Activated T-cell treated with anti-CD3 and anti-CD28 coated beads, Interleukin-2, amount 50 U/mL, for 24 hours (primary cell): ENCODE measurements around the gene PADI1.
A peak's percentile ranks its signal among the peaks of the same experiment; 100 is the strongest.

ENCODE experiments used
- DNase-seq: peaks from one replicate; pipeline ENCODE4 v3.0.0-alpha.2; 2020
- H3K27ac Mint-ChIP-seq: 2 replicates; pipeline ENCODE4 v1.8.0; 2020; ENCODE audit warnings: mild to moderate bottlenecking, mixed read lengths
- H3K27me3 Mint-ChIP-seq: 2 replicates; pipeline ENCODE4 v1.8.0; 2020; ENCODE audit warnings: mixed read lengths
- H3K36me3 Mint-ChIP-seq: 2 replicates; pipeline ENCODE4 v1.8.0; 2020; ENCODE audit warnings: low read depth, mixed read lengths
- H3K4me1 Mint-ChIP-seq: 2 replicates; pipeline ENCODE4 v1.8.0; 2020; ENCODE audit warnings: low read depth, mixed read lengths
- H3K4me3 Mint-ChIP-seq: 2 replicates; pipeline ENCODE4 v1.8.0; 2020; ENCODE audit warnings: mild to moderate bottlenecking, moderate library complexity, mixed read lengths
- H3K9me3 Mint-ChIP-seq: 2 replicates; pipeline ENCODE4 v1.8.0; 2020; ENCODE audit warnings: mixed read lengths

Gene PADI1

GRCh38 chr1:17213148-17213781, 8.3 kb downstream of the PADI1 start:
- Mint-ChIP-seq H3K27ac (no peak overlapping the region), H3K36me3 (no peaks in the 10 kb centered on the region), H3K27me3 (peaks cover 73% of the 10 kb centered on the region), H3K9me3 (no peaks in the 10 kb centered on the region), H3K4me3 (no peak overlapping the region), H3K4me1 (peaks cover 23% of the 10 kb centered on the region)
- DNase-seq = no peak

GRCh38 chr1:17213782-17214148, 8.8 kb downstream of the PADI1 start:
- H3K9me3 Mint-ChIP-seq = no peaks in the 10 kb centered on the region
- H3K27ac Mint-ChIP-seq = no peak overlapping the region
- H3K36me3 Mint-ChIP-seq = no peaks in the 10 kb centered on the region
- H3K27me3 Mint-ChIP-seq = peaks cover 71% of the 10 kb centered on the region
- H3K4me1 Mint-ChIP-seq = peaks cover 21% of the 10 kb centered on the region
- DNase-seq = no peak
- H3K4me3 Mint-ChIP-seq = no peak overlapping the region

- H3K27ac Mint-ChIP-seq = no peak overlapping the region
- no peaks in the 10 kb centered on the region for H3K36me3 Mint-ChIP-seq
- H3K9me3 Mint-ChIP-seq = no peaks in the 10 kb centered on the region
- peaks cover 21% of the 10 kb centered on the region for H3K4me1 Mint-ChIP-seq
- DNase-seq = no peak
- peaks cover 62% of the 10 kb centered on the region for H3K27me3 Mint-ChIP-seq
- no peak overlapping the region for H3K4me3 Mint-ChIP-seq
Measured at GRCh38 chr1:17214876-17215544, 10.1 kb downstream of the PADI1 start.

GRCh38 chr1:17215545-17215890, 10.6 kb downstream of the PADI1 start:
- Mint-ChIP-seq H3K27ac (no peak overlapping the region), H3K4me3 (no peak overlapping the region), H3K9me3 (no peaks in the 10 kb centered on the region), H3K4me1 (peaks cover 21% of the 10 kb centered on the region), H3K36me3 (no peaks in the 10 kb centered on the region), H3K27me3 (peaks cover 60% of the 10 kb centered on the region)
- DNase-seq = no peak

- Mint-ChIP-seq H3K27ac (no peak overlapping the region), H3K27me3 (peaks cover 56% of the 10 kb centered on the region)
Measured at GRCh38 chr1:17216078-17216477, 11.2 kb downstream of the PADI1 start.

GRCh38 chr1:17217607-17218006, 12.7 kb downstream of the PADI1 start:
- DNase-seq = no peak
- H3K9me3 Mint-ChIP-seq = no peaks in the 10 kb centered on the region
- no peak overlapping the region for H3K27ac Mint-ChIP-seq
- peaks cover 9% of the 10 kb centered on the region for H3K4me1 Mint-ChIP-seq
- H3K27me3 Mint-ChIP-seq = peaks cover 50% of the 10 kb centered on the region
- H3K4me3 Mint-ChIP-seq = no peak overlapping the region
- H3K36me3 Mint-ChIP-seq = no peaks in the 10 kb centered on the region

More at GRCh38 chr1:17216078-17216477, 11.2 kb downstream of the PADI1 start:
- Mint-ChIP-seq H3K9me3 (no peaks in the 10 kb centered on the region), H3K4me3 (no peak overlapping the region), H3K4me1 (peaks cover 19% of the 10 kb centered on the region), H3K36me3 (no peaks in the 10 kb centered on the region)
- no peak for DNase-seq

- DNase-seq = no peak
- H3K27me3 Mint-ChIP-seq = peaks cover 38% of the 10 kb centered on the region
Measured at GRCh38 chr1:17218939-17219338, 14.0 kb downstream of the PADI1 start.

GRCh38 chr1:17220287-17220686, 15.4 kb downstream of the PADI1 start:
- no peaks in the 10 kb centered on the region for H3K4me1 Mint-ChIP-seq
- peaks cover 26% of the 10 kb centered on the region for H3K27me3 Mint-ChIP-seq
- H3K36me3 Mint-ChIP-seq = no peaks in the 10 kb centered on the region
- H3K9me3 Mint-ChIP-seq = no peaks in the 10 kb centered on the region
- no peak overlapping the region for H3K27ac Mint-ChIP-seq
- no peak overlapping the region for H3K4me3 Mint-ChIP-seq
- DNase-seq = no peak

More at GRCh38 chr1:17218939-17219338, 14.0 kb downstream of the PADI1 start:
- H3K36me3 Mint-ChIP-seq = no peaks in the 10 kb centered on the region
- H3K4me1 Mint-ChIP-seq = no peaks in the 10 kb centered on the region
- H3K27ac Mint-ChIP-seq = no peak overlapping the region
- H3K4me3 Mint-ChIP-seq = no peak overlapping the region
- H3K9me3 Mint-ChIP-seq = no peaks in the 10 kb centered on the region

GRCh38 chr1:17222557-17222956, 17.6 kb downstream of the PADI1 start:
- Mint-ChIP-seq H3K9me3 (no peaks in the 10 kb centered on the region), H3K27me3 (peaks cover 15% of the 10 kb centered on the region), H3K4me1 (no peaks in the 10 kb centered on the region), H3K36me3 (no peaks in the 10 kb centered on the region), H3K4me3 (no peak overlapping the region), H3K27ac (no peak overlapping the region)
- DNase-seq = no peak

GRCh38 chr1:17224434-17224833, 19.5 kb downstream of the PADI1 start:
- no peak for DNase-seq
- no peaks in the 10 kb centered on the region for H3K4me1 Mint-ChIP-seq
- H3K9me3 Mint-ChIP-seq = no peaks in the 10 kb centered on the region
- no peak overlapping the region for H3K4me3 Mint-ChIP-seq
- peaks cover 13% of the 10 kb centered on the region for H3K27me3 Mint-ChIP-seq
- no peak overlapping the region for H3K27ac Mint-ChIP-seq
- no peaks in the 10 kb centered on the region for H3K36me3 Mint-ChIP-seq

GRCh38 chr1:17225140-17225539, 20.2 kb downstream of the PADI1 start:
- DNase-seq = no peak
- Mint-ChIP-seq H3K4me3 (no peak overlapping the region), H3K4me1 (no peaks in the 10 kb centered on the region), H3K9me3 (no peaks in the 10 kb centered on the region), H3K27me3 (peaks cover 13% of the 10 kb centered on the region), H3K36me3 (no peaks in the 10 kb centered on the region), H3K27ac (no peak overlapping the region)

- peak overlapping the region; percentile 44 for H3K27ac Mint-ChIP-seq
- H3K36me3 Mint-ChIP-seq = no peaks in the 10 kb centered on the region
- no peak overlapping the region for H3K4me3 Mint-ChIP-seq
Measured at GRCh38 chr1:17227358-17227915, 22.5 kb downstream of the PADI1 start.

GRCh38 chr1:17228619-17229018, 23.7 kb downstream of the PADI1 start:
- Mint-ChIP-seq H3K9me3 (no peaks in the 10 kb centered on the region), H3K27me3 (no peaks in the 10 kb centered on the region), H3K36me3 (no peaks in the 10 kb centered on the region), H3K4me1 (no peaks in the 10 kb centered on the region), H3K4me3 (no peak overlapping the region), H3K27ac (no peak overlapping the region)
- DNase-seq = no peak

More at GRCh38 chr1:17227358-17227915, 22.5 kb downstream of the PADI1 start:
- Mint-ChIP-seq H3K4me1 (no peaks in the 10 kb centered on the region), H3K27me3 (peaks cover 3% of the 10 kb centered on the region), H3K9me3 (no peaks in the 10 kb centered on the region)
- DNase-seq = no peak

- no peak for DNase-seq
- no peaks in the 10 kb centered on the region for H3K27me3 Mint-ChIP-seq
- H3K9me3 Mint-ChIP-seq = no peaks in the 10 kb centered on the region
- H3K27ac Mint-ChIP-seq = no peak overlapping the region
- no peak overlapping the region for H3K4me3 Mint-ChIP-seq
- H3K4me1 Mint-ChIP-seq = no peaks in the 10 kb centered on the region
- no peaks in the 10 kb centered on the region for H3K36me3 Mint-ChIP-seq
Measured at GRCh38 chr1:17229379-17229778, 24.5 kb downstream of the PADI1 start.

GRCh38 chr1:17230106-17230505, 25.2 kb downstream of the PADI1 start:
- no peaks in the 10 kb centered on the region for H3K36me3 Mint-ChIP-seq
- H3K9me3 Mint-ChIP-seq = no peaks in the 10 kb centered on the region
- H3K4me3 Mint-ChIP-seq = no peak overlapping the region
- no peaks in the 10 kb centered on the region for H3K27me3 Mint-ChIP-seq
- no peak for DNase-seq
- no peaks in the 10 kb centered on the region for H3K4me1 Mint-ChIP-seq
- H3K27ac Mint-ChIP-seq = no peak overlapping the region
